Measurements from ENCODE around the gene DMPK. TPM values are rescaled to one million over a fixed set of nuclear protein-coding genes. Genes with fewer than 3 reads are reported as not detected.
"Not testable (repeated sequence)": the region's sequence is repeated elsewhere in the genome, so short reads cannot be mapped to it uniquely, and the experiment has no call there.

The DMPK gene
- total RNA-seq, 1 experiment from 2014 or later: 25.1 TPM

DNA sequence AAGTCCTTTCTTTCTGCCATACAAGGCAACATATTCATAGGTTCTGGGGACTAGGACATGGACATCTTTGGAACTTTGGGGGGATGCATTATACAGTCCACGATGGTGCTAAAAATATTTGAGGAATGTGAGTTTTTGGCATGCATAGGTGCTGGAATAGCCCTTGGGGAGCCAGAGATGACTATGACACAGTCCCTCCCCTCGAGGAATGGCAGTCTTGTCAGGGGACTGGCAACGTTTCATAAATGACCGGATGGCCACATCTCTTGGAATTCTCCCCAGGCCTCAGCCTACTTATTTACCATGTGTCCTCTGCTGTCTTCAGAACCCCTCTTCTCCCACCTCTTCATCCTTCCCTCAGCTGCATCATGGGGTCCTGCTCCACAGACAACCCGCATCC lies 35.4 kb downstream of the DMPK start:
- DNase-seq (ENCODE audit: low spot score): no peak

GRCh38 chr19:45745606-45746005 lies 36.7 kb downstream of the DMPK start:
- DNase-seq (ENCODE audit: low spot score): no peak

GRCh38 chr19:45742969-45743368 lies 39.3 kb downstream of the DMPK start:
- no peak for DNase-seq (ENCODE audit: low spot score)

- no peak for DNase-seq (ENCODE audit: low spot score)
Measured at GRCh38 chr19:45739498-45740439, 42.5 kb downstream of the DMPK start.

DNA sequence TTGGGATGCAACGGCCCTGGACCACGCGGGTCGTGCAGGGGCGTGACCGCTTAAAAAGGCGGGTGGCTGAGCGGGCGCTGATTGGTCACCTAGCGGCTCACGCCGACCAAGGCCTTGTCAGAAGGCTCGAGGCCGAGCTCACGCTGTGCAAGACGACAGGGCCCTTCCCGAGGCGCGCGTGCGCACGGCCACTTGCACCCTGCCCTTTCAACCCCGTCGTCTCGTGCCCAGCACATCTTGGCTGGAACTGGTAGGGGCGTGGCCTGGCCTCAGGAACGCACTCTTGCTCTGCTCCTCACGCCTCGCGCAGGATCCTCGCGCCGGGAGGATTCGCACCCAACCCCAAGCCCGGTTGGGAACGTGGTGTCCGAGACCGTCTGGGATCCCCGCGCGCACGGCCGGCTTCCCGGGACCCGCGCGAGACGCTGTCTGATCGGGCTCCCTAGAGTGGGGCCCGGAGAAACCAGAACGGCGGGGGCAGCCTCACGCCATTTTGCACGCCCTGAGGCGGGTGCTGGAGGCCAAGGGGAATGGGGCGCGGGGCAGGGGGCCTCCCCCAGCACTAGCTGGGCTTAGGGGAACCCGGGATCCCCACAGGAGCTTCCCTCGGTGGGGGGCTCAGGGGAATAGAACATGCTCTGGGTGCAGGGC lies 49.0 kb downstream of the DMPK start, which contains the start of gene MEIOSIN:
Gene MEIOSIN (plus strand): TSS at position 280 of the 651 bp plus-strand sequence. CDS start 1,938 bp downstream, outside the sequence.
- DNase-seq (ENCODE audit: low spot score): no peak

- DNase-seq (ENCODE audit: low spot score): peak; percentile 88
Measured at GRCh38 chr19:45730368-45731288, 51.7 kb downstream of the DMPK start, which contains the start of gene FBXO46. TSS of gene FBXO46 (minus strand) at chr19:45730896. CDS start at chr19:45713495, 17,401 bp downstream.

DNA sequence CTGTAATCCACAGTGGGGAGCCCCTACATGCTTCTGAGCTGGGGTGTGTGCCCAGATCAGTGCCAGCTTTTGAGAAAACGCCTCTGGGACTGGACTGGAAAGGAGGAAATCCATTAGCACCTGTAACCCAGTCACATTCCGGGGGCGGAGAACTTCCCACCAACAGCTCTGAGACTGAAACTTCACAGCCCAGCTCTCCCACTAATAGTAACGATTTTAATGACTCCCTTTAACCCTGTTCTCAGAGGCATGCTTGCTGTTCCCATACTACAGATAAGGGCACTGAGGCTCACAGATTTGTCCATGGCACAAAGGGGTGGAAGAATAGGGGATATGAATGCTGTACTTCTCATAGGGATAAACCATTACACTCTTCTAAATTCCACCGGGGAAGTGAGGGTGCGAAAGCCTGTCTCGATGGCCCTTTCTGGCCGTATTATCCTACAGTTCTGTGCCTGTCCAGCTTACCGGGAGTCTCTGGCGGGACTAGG lies 52.4 kb downstream of the DMPK start:
- no peak for DNase-seq (ENCODE audit: low spot score)

- DNase-seq (ENCODE audit: low spot score): not testable (repeated sequence)
Measured at GRCh38 chr19:45728683-45729082, 53.6 kb downstream of the DMPK start.

GRCh38 chr19:45720065-45720464 lies 62.2 kb downstream of the DMPK start:
- DNase-seq (ENCODE audit: low spot score): not testable (repeated sequence)

Other genes starting within 250 kb of the DMPK start
- 4.0 and 8.6 TPM in 2 replicates for gene OPA3, start 197.7 kb downstream of the DMPK start, total RNA-seq (2014; rRNA removed; shearing (Covaris generic))
- not detected in 2 replicates for gene GPR4, start 180.3 kb downstream of the DMPK start, total RNA-seq (2014; rRNA removed; shearing (Covaris generic))
- gene EML2, start 143.1 kb downstream of the DMPK start, total RNA-seq (2014; rRNA removed; shearing (Covaris generic)): 4.2 and 4.4 TPM in 2 replicates
- 0.10 and 0.72 TPM in 2 replicates for gene GIPR, start 114.3 kb downstream of the DMPK start, total RNA-seq (2014; rRNA removed; shearing (Covaris generic))
- gene SNRPD2, start 90.5 kb downstream of the DMPK start, total RNA-seq (2014; rRNA removed; shearing (Covaris generic)): 260 and 319 TPM in 2 replicates
- gene QPCTL, start 89.8 kb downstream of the DMPK start, total RNA-seq (2014; rRNA removed; shearing (Covaris generic)): 5.1 and 8.2 TPM in 2 replicates
- gene FBXO46, start 51.6 kb downstream of the DMPK start, total RNA-seq (2014; rRNA removed; shearing (Covaris generic)): 2.4 and 3.0 TPM in 2 replicates
- not detected in 2 replicates for gene MEIOSIN, start 49.1 kb downstream of the DMPK start, total RNA-seq (2014; rRNA removed; shearing (Covaris generic))
- gene SIX5, start 13.2 kb downstream of the DMPK start, total RNA-seq (2014; rRNA removed; shearing (Covaris generic)): 9.5 and 14.5 TPM in 2 replicates
- gene DMWD, start 10.4 kb upstream of the DMPK start, total RNA-seq (2014; rRNA removed; shearing (Covaris generic)): 14.8 and 27.0 TPM in 2 replicates
- not detected in 2 replicates for gene RSPH6A, start 32.8 kb upstream of the DMPK start, total RNA-seq (2014; rRNA removed; shearing (Covaris generic))
- 18.6 and 25.5 TPM in 2 replicates for gene SYMPK, start 80.7 kb upstream of the DMPK start, total RNA-seq (2014; rRNA removed; shearing (Covaris generic))
- not detected in 2 replicates for gene FOXA3, start 81.8 kb upstream of the DMPK start, total RNA-seq (2014; rRNA removed; shearing (Covaris generic))
- 16.2 and 24.6 TPM in 2 replicates for gene IRF2BP1, start 103.7 kb upstream of the DMPK start, total RNA-seq (2014; rRNA removed; shearing (Covaris generic))
- gene MYPOP, start 120.1 kb upstream of the DMPK start, total RNA-seq (2014; rRNA removed; shearing (Covaris generic)): 0.48 and 1.1 TPM in 2 replicates
- gene NANOS2, start 132.3 kb upstream of the DMPK start, total RNA-seq (2014; rRNA removed; shearing (Covaris generic)): not detected in 2 replicates
- 0.17 and 0.53 TPM in 2 replicates for gene NOVA2, start 191.4 kb upstream of the DMPK start, total RNA-seq (2014; rRNA removed; shearing (Covaris generic))
- 2.4 and 3.1 TPM in 2 replicates for gene CCDC61, start 213.0 kb upstream of the DMPK start, total RNA-seq (2014; rRNA removed; shearing (Covaris generic))
- gene PGLYRP1, start 240.6 kb upstream of the DMPK start, total RNA-seq (2014; rRNA removed; shearing (Covaris generic)): not detected in 2 replicates